SK-N-DZ (cell line): ENCODE data around the gene RNPS1.
"Not testable (repeated sequence)": the region's sequence is repeated elsewhere in the genome, so short reads cannot be mapped to it uniquely, and the experiment has no call there.

Experiments used
- DNase-seq: peaks from one replicate; pipeline ENCODE4 v3.0.0-alpha.2; 2015; ENCODE audit warnings: low spot score

Gene RNPS1

DNA sequence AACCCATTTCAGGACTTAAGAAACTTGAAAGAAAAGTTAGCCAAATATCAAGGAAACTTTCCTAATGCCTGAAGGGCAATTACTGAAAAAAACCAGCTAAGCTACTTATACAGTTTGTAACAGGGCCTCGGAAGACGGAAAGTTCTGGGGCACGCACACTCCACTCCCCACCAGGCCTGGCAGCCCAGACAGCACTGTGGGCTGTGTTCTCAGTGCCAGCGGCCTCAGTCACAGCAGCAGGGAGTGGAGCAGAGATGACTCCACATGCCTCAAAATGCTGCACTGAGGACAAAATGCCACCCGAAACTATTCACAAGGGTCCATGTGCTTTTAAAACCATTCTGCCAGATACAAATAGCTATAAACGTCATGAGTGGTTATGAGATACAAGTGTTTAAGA lies 10.2 kb downstream of the RNPS1 start:
- DNase-seq: no peak

DNA sequence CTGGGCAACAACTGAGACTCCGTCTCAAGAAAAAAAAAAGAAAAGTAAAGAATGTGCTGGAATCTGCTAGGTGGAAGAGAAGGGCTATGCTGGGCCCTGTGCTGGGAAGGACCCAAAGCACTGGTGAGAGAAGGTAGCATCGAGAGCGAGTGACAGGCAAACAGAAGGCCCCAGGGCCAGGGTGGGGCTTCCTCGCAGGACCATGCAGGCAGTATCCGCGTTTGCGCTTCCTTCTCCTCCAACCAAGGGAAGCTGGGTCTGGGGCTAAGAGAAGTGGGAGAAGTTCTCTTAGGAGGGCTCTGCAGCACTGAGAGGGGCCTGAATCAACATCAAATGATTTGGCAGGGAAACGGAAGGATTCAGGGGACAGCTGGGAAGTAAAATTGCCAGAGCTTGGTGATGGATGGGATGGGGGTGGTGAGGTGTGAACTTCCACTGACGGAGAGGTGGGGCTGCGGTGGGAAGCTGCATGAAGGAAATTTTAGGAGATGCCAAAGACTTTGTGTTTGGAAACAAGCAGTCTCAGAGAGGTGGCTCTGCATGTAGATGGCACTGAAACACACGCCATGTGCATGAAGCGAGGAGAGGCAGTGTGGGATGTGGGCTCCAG lies 11.3 kb downstream of the RNPS1 start:
- no peak for DNase-seq

DNA sequence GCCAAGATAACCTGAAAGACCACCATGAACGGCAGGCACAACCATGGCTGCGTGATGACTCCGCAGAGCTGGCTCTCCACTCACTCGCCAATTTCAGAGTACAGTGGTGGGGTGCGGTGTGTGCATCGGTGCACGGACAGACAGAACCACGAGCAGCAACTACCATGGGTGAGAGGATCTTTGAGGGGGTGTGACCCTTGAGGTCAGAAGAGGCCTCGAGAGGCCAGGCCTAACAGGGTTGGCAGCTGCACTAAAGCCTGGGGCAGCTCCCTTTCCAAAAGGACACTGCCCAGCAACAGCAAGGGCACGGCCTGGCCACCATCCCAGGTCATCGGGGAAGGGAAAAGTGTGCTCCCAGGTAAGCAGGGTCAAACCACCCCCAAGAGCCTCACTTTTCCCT lies 14.6 kb downstream of the RNPS1 start:
- no peak for DNase-seq

DNA sequence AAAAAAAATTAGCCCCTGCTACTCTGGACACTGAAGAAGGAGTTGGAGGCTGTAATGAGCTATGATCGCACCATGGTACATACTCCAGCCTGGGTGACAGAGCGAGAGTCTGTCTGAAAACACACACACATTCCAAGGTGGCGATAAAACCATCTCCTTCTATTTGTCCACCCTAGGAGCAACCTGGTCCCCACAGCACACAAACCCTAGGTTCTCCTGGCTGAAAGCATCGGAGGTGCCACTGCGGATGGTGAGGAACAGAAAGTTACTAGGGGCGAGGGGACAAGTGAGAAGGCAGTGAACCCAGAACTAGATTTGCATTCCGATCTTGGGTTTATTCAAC lies 15.1 kb downstream of the RNPS1 start:
- no peak for DNase-seq

DNA sequence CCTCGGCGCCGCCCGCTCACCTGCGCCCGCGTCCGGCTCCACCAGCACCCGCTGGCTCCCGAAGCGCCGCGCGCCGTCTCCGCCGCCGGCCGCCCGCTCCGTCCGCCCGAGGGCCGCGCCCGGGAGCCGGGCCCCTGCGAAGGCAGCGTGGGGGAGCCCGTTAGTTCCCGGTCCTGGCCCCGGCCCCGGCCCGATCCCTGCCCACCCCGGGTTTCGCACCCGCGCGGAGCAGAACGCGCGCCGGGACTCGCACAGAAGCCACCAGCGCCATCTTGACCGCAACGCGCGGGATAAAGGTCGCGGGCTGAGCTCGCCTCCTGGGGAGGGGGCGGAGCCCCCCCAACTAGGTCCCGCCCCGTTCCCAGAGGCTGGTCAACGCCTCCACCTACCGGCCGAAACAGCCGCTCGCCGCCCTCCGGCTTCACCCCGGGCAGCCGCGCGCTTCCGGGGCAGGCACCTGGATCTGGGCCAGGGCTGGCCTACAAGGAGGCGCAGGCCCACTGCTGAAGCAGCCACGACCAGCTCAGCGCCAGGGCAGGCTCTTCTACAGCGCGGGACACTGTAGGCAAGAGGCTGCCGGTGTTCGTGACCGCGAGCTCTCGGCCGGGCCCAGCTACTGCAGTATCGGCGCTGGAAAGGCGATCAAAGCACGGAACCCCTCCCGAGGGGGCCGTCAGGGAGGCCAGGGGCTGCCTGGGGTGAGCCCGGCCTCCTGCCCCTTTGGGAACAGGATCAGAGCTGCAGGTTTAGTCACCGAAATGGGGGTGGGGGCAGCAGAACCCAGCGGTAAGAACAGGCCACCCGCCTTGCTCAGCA lies 16.4 kb downstream of the RNPS1 start, which contains the start of gene ECI1:
ECI1 (minus strand) TSS at position 292 of the 816 bp plus-strand sequence; CDS start at position 271, 21 bp downstream.
- peak; percentile 93 for DNase-seq

DNA sequence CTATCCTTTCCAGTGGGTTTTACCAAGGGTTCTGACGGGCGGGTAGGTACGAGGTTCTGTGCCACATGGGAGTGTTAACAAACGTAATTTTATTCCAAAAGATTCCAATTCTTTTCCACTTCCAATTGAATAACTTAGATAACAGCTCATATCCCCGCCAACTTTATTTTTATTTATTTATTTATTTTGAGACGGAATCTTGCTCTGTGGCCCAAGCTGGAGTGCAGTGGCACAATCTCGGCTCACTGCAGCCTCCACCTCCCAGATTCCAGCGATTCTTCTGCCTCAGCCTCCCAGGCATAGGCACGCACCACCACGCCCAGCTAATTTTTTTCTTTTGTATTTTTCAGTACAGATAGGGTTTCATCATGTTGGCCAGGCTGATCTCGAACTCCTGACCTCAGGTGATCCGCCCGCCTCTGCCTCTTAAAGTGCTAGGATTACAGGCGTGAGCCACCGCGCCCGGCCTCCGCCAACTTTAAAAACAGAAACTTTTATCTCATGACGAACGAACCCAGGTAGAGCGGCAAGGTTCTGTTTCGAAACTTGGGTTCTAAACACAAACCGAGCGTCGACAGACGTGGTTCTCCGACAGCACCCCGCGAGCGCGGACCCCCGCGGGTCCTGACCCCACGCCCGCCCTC lies 17.2 kb downstream of the RNPS1 start:
- no peak for DNase-seq

DNA sequence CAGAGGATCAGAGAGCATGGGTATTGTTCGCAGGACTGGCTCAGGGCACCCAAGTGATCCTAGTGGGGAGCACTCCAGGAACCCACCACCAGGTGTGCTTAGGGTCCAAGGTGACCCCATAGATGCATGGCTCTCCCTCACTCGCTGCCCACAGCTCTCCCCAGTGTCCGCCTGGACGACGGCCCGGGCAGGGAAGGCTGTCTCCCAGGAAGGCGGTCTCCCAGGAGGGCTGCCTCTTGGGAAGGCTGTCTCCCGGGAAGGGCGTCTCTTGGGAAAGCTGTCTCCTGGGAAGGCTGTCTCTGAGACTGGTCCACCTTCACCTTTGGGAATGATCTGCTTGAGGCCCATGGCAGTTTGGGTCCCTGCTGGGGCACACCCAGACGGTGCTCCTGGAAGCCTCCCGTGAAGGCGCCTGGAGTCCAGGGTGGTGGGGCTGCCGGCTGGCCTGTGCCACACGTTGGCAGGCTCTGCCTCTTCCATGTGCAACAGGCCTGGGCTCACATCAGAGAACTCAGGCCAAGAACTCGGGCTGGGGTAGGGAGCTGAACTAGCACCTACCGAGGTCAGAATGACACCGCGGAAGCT lies 21.5 kb downstream of the RNPS1 start:
- no peak for DNase-seq

DNA sequence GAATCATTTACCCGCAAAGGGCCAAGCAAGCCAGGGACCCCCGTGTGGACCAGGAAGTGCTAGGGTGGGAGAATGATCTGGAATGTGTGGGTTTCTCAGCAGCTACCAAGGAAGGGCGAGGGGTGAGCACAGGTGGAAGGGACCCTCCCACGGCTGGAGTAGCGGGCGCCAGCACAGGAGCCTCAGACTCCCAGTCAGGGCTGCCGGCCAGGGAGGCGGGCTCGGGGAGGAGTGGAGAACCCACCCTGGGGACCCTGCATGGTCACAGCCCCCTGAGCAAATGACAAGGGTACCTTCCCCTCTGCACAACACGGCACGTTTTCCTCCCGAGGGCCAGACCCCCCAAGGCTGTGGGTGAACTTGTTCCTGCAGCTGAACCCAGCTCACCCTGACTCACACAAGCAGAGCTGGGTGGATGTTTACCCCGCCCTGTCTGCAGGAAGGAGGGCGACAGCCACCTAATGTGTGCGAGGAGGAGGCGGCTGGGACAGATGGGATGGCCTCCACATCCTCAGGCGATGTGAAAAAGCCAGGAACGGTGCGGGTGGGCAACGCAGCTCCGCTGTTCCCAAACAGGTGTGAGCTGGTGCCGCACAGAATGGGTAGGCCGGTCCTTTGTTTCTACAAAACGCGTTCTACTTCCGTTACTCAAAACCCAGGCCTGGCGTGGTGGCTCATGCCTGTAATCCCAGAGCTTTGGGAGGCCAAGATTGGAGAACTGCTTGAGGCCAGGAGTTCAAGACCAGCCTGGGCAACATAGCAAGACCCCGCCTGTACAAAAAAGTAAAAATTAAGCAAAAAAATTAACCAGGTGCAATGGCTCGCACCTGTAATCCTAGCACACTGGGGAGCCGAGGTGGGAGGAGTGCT lies 22.8 kb downstream of the RNPS1 start:
- DNase-seq: no peak

DNA sequence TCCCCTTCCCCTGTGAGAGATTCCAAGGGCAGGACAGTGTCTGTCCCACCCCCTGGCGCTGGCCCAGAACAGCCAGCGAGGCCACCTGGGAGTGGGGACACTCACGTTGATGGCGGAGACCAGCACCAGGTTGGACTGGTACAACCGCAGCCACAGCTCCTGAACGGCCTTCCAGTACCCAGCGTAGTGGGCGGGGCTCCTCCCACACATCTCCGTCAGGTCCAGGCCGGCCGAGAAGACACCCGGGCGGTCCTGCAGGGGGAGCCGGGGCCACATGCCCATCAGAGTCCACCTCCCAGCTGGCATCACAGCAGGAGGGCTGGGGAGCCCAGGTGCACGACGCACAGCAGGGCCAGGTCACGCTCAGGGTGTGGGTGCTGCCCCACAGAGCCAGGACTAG lies 23.6 kb downstream of the RNPS1 start:
- no peak for DNase-seq

DNA sequence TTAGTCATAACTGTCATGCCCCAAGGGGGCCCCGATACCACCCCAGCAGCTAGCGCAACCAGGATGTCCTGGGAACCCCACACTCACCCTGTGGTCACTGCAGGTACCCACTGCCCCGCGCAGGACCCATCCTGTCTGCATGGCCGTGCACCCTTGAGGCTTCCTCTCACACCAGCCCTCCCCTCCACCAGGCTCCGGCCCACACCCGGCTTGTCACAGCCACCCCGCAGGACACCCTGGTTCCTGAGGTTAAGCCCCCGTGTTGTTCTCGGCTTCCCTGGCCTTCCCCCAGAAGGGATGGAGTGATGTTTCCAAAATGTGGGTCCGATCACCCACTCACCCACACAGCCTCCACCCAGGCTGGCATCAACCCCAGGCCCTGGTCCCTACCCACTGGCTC lies 24.1 kb downstream of the RNPS1 start:
- DNase-seq: no peak

DNA sequence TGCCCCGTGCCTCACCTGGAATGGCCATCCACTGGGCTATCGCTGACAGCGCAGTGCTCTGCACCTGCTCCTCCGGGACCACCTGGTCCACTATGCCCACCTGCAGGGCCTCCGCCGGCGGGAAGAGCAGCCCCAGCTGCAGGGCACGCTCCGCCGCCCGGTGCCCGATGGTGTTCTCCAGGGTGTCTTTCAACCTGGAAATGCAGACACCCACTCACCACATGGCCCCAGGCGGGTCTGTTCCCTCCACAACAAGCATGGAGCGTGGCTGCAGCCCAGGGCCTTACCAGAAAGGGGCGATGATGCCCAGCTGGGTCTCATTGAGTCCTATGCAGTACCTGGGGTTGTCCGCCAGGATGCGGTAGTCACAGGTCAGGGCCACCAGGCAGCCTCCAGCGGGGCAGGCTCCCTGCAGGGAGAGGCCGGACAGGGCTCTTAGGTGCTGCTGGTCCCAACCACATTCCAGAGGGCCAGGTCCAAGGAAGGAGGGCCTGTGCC lies 24.8 kb downstream of the RNPS1 start:
- DNase-seq: no peak

DNA sequence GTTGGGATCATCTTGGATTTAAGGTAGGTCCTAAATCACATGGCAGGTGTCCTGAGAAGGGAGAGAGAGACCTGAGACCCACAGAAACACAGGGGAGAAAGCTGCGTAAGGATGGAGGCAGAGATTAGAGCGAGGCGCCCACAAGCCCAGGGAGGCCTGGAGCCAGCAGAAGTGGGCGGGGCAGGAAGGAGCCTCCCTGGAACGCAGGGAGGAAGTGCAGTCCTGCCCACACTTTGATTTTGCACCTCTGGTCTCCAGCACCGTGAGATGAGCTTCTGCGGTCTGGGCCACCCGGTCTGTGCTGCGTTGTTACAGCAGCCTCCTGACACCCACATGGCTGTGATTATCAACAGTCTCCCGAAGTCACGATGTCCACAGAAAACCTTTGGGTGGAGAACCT lies 25.3 kb downstream of the RNPS1 start:
- no peak for DNase-seq

DNA sequence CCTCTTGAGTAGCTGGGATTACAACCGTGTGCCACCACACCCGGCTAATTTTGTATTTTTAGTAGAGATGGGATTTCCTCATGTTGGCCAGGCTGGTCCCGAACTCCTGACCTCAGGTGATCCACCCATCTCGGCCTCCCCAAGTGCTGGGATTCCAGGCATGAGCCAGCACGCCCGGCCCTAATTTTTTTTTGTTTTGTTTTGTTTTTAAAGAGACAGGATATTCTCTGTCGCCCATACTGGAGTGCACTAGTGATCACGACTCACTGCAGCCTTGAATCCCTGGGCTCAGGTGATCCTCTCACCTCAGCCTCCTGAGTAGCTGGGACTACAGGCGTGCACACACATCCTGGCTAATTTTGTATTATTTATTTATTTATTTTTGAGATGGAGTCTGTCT lies 27.6 kb downstream of the RNPS1 start:
- DNase-seq: not testable (repeated sequence)

DNA sequence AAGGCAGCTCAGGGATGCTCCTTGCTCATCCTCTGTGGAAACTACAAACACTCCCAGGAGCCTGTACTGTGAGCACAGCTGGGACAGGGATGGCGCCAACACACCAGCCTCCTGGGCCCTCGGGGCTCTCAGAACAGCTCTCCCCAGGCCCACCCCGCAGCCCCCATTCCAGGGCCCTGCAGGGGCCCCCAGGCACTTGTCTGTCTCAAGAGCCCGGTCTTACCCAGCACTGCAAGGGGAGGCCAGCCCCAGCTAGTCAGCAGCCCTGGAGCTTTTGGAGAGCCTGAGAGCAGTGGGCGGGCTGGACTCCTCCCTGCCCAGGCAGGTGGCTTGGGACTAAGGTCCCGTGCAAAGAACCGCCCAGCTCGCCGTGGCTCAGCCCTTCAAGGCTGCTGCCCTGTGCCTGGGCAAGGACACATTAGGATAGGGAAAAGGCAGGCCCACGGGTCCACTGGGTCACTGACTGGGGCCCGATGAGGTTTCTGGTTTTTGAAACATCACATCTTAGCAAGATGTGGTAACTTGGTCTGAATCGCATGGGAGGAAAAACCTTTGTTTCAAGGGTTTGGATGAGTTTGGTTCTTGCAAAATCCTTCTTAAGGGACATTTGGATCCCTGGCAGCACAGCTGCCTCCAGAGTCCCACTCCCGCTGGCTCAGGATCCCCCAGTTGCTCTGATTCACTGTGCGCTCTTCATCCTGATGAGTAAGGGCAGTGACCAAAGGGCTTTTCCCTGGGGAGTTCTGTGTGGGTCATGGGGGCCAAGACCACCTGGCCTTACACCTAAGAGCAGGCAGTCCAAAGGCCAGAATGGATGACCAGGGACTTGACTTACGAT lies 28.9 kb downstream of the RNPS1 start:
- DNase-seq: no peak

DNA sequence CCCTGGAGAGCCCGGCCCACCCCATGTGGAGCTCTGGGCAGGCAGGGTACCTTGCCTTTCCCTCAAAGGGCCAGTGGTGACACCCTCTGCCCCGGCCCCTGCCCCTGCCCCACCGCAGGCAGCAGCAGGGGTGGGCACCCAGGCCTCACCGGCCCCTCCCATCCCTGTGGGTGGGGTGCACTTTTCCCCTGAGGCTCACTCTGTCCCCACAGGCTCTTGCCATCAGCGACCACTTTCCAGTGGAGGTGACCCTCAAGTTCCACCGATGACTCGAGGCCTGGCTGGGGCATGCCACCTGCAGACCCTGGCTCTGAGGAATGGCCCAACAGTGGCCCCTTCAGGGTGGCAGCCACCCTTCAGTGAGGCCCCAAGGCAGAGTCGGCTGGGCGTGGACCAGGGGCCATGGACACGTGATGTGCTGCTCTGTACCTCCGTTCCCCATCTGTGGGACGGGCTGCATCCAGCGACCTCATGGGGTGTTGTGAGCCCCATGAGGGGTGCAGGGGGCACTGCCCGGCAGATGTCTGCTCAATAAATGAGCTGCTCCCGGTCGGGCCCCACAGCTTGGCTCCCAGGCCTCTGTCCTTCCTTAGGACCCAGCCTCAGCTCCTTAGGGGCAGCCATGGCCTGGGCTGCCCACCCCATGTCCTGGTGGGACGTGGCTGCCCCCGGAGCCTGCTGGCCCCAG lies 29.6 kb downstream of the RNPS1 start:
- no peak for DNase-seq

DNA sequence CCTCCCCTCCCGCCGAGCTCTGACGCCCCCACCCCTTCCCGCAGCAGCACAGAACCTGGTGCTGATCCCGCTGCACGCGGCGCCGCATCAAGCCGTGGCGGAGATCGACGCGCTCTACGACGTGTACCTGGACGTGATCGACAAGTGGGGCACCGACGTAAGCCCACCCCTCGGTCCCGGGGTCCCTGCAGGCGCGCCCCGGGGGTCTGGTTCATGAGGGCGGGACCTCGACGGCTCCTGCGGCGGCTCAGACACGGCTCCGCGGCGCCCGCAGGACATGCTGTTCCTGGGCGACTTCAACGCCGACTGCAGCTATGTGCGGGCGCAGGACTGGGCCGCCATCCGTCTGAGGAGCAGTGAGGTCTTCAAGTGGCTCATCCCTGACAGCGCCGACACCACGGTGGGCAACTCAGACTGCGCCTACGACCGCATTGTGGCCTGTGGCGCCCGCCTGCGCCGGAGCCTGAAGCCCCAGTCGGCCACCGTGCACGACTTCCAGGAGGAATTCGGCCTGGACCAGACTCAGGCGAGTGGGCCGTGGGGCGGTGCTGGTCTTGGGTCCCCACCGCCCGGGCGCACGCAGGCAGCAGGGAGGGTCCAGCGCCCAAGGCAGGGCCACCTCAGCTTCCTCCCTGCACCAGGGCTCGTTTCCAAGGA lies 30.3 kb downstream of the RNPS1 start:
- no peak for DNase-seq

DNA sequence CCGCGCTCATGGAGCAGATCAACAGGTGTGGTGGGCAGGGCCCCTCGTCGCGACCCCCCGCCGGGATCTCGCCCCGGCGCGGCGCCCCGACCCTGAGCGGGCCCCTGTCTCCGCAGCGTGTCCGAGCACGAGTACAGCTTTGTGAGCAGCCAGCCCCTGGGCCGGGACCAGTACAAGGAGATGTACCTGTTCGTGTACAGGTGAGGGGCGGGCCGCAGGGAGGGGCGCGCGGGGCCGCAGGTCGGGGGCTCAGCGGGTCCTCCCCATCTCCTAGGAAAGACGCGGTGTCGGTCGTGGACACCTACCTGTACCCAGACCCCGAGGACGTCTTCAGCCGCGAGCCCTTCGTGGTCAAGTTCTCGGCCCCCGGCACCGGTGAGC lies 30.8 kb downstream of the RNPS1 start:
- DNase-seq: no peak

DNA sequence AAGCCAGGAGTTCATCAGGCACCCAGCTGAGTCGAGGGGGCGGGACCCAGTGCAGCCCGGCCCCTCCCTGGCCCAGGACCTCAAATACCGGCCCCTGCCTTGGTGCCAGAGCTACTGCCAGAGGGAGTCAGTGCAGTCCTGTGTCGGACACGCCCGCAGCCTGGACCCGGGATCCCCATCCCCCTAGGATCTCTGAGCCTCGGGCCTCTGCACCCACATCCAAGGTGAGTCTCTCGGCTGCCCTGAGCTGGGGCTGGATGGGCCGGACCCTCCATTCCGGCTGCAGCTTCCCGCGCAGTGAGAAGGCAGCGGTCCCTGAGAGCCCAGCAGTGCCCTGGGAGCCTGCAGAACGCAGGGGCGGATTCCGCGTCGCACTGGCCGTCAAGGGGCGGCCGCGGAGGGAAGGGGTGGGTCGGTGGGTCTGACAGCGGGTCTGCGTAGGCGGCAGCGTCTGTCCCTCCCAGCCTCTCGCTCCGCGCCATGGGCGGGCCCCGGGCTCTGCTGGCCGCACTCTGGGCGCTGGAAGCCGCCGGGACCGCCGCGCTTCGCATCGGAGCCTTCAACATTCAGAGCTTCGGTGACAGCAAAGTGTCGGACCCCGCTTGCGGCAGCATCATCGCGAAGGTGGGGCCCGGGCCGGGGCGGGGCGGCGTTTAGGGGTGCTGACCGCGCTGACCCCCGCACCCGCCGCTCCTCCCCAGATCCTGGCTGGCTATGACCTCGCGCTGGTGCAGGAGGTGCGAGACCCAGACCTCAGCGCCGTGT lies 31.4 kb downstream of the RNPS1 start, which contains the start of gene DNASE1L2:
DNASE1L2 (plus strand) TSS at position 108 of the 765 bp plus-strand sequence; CDS start at position 481, 373 bp downstream.
- DNase-seq: no peak
